H1 (cell line): ENCODE results near the gene PPARGC1A. TPM values are rescaled to one million over a fixed set of nuclear protein-coding genes. Genes with fewer than 3 reads are reported as not detected.

Experiments used
- polyA plus RNA-seq, 7 experiments: library from polyadenylated mRNA; depleted of rRNA in 3 of 7; stranded (reverse) in 5 of 7; unstranded in 2 of 7; fragments of >200 nt in 5 of 7; fragments of 200-250 nt in 2 of 7; gene quantifications; 1 replicate in 5 of 7; 2 replicates in 1 of 7; 4 replicates in 1 of 7; pipeline versions ENCODE4 v1.2.1 to v1.2.3, GENCODE V29; 2011 to 2013; ENCODE audit warnings: missing spikeins in 2 of 7, mixed read lengths in 2 of 7
- total RNA-seq: library from RNA; stranded (reverse); fragmentation: NEBNext Ultra II Directional; extraction: Animal tissue kit (Norgen Biotek cat#: 25700); gene quantifications from 2 replicates; pipeline ENCODE4 v1.2.1, GENCODE V29; 2021
- TF ChIP-seq, protein P1 (sequence below), 3 experiments: IDR thresholded peaks; 1 replicate in 2 of 3; 2 replicates in 1 of 3; pipeline versions ENCODE4 v1.5.1 to v1.6.1; 2011; ENCODE audit warnings: low read length in 3 of 3, mild to moderate bottlenecking in 3 of 3, inconsistent platforms in 2 of 3, low read depth in 1 of 3, moderate library complexity in 1 of 3; ENCODE audit not compliant: insufficient read depth in 1 of 3; ENCODE audit errors: control extremely low read depth in 1 of 3

PPARGC1A gene
- total and polyA plus RNA-seq, 2 of the 8 experiments (the other 6 are each of a cell fraction or from before 2014, with no cell fraction given), result 0.54 to 1.4 TPM

DNA sequence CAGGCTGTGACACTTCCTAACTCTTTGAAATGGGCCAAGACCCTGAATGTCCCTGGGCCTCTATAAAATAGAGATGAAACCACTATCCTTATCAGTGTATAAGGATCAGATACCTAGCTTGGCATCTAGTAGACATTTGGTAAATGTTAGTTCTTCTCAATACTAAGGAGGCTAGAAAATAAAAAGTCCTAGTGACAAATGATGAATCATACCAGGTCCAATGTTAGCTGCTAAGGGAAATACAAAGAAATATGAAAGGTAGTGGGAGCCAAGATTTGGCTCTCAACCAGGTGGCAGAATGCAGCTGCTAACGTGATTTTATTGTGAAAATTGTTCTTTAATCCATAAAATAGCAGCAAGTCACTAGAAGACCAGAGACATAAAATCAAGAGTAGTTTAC lies 19.8 kb upstream of the PPARGC1A start (continued):
- TF ChIP-seq, protein P1, sequence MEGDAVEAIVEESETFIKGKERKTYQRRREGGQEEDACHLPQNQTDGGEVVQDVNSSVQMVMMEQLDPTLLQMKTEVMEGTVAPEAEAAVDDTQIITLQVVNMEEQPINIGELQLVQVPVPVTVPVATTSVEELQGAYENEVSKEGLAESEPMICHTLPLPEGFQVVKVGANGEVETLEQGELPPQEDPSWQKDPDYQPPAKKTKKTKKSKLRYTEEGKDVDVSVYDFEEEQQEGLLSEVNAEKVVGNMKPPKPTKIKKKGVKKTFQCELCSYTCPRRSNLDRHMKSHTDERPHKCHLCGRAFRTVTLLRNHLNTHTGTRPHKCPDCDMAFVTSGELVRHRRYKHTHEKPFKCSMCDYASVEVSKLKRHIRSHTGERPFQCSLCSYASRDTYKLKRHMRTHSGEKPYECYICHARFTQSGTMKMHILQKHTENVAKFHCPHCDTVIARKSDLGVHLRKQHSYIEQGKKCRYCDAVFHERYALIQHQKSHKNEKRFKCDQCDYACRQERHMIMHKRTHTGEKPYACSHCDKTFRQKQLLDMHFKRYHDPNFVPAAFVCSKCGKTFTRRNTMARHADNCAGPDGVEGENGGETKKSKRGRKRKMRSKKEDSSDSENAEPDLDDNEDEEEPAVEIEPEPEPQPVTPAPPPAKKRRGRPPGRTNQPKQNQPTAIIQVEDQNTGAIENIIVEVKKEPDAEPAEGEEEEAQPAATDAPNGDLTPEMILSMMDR (IDR thresholded peaks at IDR 0.05; ENCODE audit: control extremely low read depth in 1 of 3, insufficient read depth in 1 of 3, low read depth in 1 of 3, low read length in 3 of 3), result no peak
